ENCODE measurements around the gene SSU72.

Gene SSU72

DNA sequence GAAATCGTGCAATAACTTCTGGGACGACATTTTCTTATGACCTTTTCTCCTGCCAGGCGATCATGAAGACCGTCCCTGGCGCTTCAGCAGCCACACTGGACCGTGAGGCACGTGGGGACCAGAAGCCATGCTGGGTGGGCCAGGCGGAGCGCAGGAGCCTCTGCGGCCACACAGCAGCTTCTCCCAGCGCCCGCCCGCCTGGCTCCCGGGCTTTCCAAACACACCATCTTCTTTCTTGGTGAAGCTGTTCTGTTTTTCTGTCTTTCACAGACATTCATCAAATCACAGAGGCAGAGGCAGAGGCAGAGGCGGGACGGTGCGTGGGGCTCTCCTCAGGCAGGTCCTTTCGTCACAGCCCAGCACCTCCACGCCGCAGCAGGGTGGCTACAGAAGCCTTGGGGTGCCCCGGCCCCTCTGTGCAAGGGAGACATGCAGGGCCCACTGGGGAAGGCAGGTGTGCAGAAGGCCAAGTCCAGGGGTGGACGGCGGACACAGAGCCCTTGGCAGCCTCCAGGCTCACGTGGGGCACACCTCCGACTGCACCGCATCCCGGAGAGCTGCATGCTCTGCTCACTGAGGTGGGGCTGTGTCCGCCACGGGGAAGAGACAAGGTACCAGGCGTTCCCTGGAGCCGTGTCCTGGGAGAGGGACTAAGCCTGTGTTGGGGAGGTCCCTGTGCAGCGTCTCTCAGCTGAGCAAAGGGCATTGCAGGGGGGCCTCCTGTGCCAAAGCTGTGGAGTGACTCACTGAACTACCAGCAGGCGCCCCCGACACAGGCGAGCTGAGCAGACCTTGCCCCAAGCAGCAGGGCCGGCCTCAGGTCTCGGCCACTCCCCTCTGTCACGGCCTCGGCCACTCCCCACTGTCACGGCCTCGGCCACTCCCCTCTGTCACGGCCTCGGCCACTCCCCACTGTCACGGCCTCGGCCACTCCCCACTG is 31.6 kb downstream of the SSU72 start:
- peaks cover 0 to 53% (median 20%) of the 10 kb centered on the region in 4 experiments for H3K36me3 ChIP-seq (ENCODE audit: control insufficient read depth in 4 of 4, insufficient read depth in 4 of 4, low read length in 3 of 4)
- ChIA-PET CTCF (interaction anchor here (1.0 to 2.5 kb wide), 3 partner anchors 8 to 39 kb away, joined by 3 to 8 read pairs (median 4); no protein-coding TSS in a partner anchor), POLR2A (no interaction called here)
- DNase-seq: peak in 1 of 3 donors; percentile 30
- H3K4me3 ChIP-seq (ENCODE audit: control insufficient read depth in 1 of 7, extremely low read depth in 1 of 7, insufficient read depth in 4 of 7, low read depth in 2 of 7, low read length in 6 of 7): no peak overlapping the region
- H3K27ac ChIP-seq (ENCODE audit: insufficient read depth in 1 of 2, low read depth in 1 of 2, low read length in 2 of 2, poor library complexity in 1 of 2, severe bottlenecking in 2 of 2): no peak overlapping the region
- no peaks in the 10 kb centered on the region for H3K9me3 ChIP-seq (ENCODE audit: control extremely low read depth in 1 of 5, control insufficient read depth in 4 of 5, insufficient read depth in 2 of 5, low read depth in 1 of 5, low read length in 4 of 5)
- 94% methylated on average over 43 of the region's 45 CpGs for WGBS (ENCODE audit: insufficient coverage)
- H3K4me1 ChIP-seq (ENCODE audit: control extremely low read depth in 1 of 4, control insufficient read depth in 4 of 4, insufficient read depth in 4 of 4, low read length in 3 of 4): peaks cover 0 to 11% (median 4%) of the 10 kb centered on the region in 4 experiments
- H3K27me3 ChIP-seq (replicated peaks in 2 of 5; ENCODE audit: control insufficient read depth in 4 of 5, insufficient read depth in 5 of 5, low read length in 4 of 5): peaks cover 0 to 6% (median 0%) of the 10 kb centered on the region in 5 experiments

GRCh38 chr1:1541956-1542765 is 32.5 kb downstream of the SSU72 start:
- no peak for DNase-seq
- Histone ChIP-seq H3K9me3 (ENCODE audit: control extremely low read depth in 1 of 5, control insufficient read depth in 4 of 5, insufficient read depth in 2 of 5, low read depth in 1 of 5, low read length in 4 of 5) (no peaks in the 10 kb centered on the region), H3K27me3 (replicated peaks in 2 of 5; ENCODE audit: control insufficient read depth in 4 of 5, insufficient read depth in 5 of 5, low read length in 4 of 5) (peaks cover 0 to 6% (median 0%) of the 10 kb centered on the region in 5 experiments), H3K4me1 (ENCODE audit: control extremely low read depth in 1 of 4, control insufficient read depth in 4 of 4, insufficient read depth in 4 of 4, low read length in 3 of 4) (peaks cover 0 to 11% (median 4%) of the 10 kb centered on the region in 4 experiments), H3K27ac (ENCODE audit: insufficient read depth in 1 of 2, low read depth in 1 of 2, low read length in 2 of 2, poor library complexity in 1 of 2, severe bottlenecking in 2 of 2) (no peak overlapping the region), H3K4me3 (ENCODE audit: control insufficient read depth in 1 of 7, extremely low read depth in 1 of 7, insufficient read depth in 4 of 7, low read depth in 2 of 7, low read length in 6 of 7) (no peak overlapping the region), H3K36me3 (ENCODE audit: control insufficient read depth in 4 of 4, insufficient read depth in 4 of 4, low read length in 3 of 4) (peaks cover 0 to 46% (median 19%) of the 10 kb centered on the region in 4 experiments)
- POLR2A ChIA-PET: no interaction called here
- 94% methylated on average over 35 of the region's 37 CpGs for WGBS (ENCODE audit: insufficient coverage)
- CTCF ChIA-PET: interaction anchor here (1.0 to 2.5 kb wide), 4 partner anchors 9 to 38 kb away, joined by 3 to 8 read pairs (median 4); no protein-coding TSS in a partner anchor

DNA sequence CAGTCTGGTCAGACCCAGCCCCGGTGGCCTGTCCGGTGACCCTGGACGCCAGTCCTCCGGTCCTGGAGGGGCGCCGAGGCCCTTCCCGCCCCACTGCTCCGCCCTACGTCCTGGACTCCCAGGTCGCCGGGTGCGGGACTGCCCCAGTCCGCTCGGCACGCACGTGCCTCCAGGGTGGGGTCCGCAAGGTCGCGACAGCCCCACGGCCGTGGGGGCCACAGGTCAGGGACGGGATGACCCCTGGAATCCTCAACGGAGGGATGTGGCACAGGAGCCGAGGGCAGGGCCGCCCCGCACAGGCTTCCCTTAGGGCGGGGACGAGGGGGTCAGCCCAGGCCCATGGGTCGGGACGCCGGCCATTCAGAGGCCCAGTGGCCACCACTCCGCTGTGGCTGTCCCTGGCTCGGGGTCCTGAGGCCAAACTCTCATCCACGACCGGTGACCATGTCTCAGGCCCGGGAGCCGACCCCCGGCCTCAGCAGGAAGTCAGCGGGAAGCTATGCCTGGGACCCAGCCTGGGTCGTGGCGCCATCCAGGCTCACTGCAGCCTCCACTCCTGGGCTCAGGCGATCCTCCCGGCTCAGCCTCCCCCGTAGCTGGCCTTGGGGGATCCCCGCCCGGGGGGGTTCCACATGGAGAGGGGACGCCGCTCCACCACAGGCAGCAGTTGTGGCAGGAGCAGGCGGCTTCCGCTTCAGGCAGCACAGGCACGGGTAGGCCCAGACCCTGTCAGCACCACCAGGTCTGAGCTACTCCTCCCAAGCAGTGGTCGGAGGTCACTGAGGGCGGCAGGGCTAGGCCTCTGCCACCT is 33.6 kb downstream of the SSU72 start:
- POLR2A ChIA-PET: no interaction called here
- Histone ChIP-seq H3K9me3 (ENCODE audit: control extremely low read depth in 1 of 5, control insufficient read depth in 4 of 5, insufficient read depth in 2 of 5, low read depth in 1 of 5, low read length in 4 of 5) (no peaks in the 10 kb centered on the region), H3K4me3 (ENCODE audit: control insufficient read depth in 1 of 7, extremely low read depth in 1 of 7, insufficient read depth in 4 of 7, low read depth in 2 of 7, low read length in 6 of 7) (peak overlapping the region in 4 of 7 experiments; percentile 28 to 56 (median 43)), H3K27me3 (replicated peaks in 2 of 5; ENCODE audit: control insufficient read depth in 4 of 5, insufficient read depth in 5 of 5, low read length in 4 of 5) (peaks cover 0 to 6% (median 0%) of the 10 kb centered on the region in 5 experiments), H3K4me1 (ENCODE audit: control extremely low read depth in 1 of 4, control insufficient read depth in 4 of 4, insufficient read depth in 4 of 4, low read length in 3 of 4) (peaks cover 0 to 11% (median 4%) of the 10 kb centered on the region in 4 experiments), H3K27ac (ENCODE audit: insufficient read depth in 1 of 2, low read depth in 1 of 2, low read length in 2 of 2, poor library complexity in 1 of 2, severe bottlenecking in 2 of 2) (no peak overlapping the region), H3K36me3 (ENCODE audit: control insufficient read depth in 4 of 4, insufficient read depth in 4 of 4, low read length in 3 of 4) (peaks cover 0 to 40% (median 19%) of the 10 kb centered on the region in 4 experiments)
- CTCF ChIA-PET: interaction anchor here (1.0 to 2.5 kb wide), 3 partner anchors 10 to 24 kb away, joined by 3 to 8 read pairs (median 4); no protein-coding TSS in a partner anchor
- no peak for DNase-seq
- WGBS (ENCODE audit: insufficient coverage): 84% methylated on average over 36 of the region's 53 CpGs

DNA sequence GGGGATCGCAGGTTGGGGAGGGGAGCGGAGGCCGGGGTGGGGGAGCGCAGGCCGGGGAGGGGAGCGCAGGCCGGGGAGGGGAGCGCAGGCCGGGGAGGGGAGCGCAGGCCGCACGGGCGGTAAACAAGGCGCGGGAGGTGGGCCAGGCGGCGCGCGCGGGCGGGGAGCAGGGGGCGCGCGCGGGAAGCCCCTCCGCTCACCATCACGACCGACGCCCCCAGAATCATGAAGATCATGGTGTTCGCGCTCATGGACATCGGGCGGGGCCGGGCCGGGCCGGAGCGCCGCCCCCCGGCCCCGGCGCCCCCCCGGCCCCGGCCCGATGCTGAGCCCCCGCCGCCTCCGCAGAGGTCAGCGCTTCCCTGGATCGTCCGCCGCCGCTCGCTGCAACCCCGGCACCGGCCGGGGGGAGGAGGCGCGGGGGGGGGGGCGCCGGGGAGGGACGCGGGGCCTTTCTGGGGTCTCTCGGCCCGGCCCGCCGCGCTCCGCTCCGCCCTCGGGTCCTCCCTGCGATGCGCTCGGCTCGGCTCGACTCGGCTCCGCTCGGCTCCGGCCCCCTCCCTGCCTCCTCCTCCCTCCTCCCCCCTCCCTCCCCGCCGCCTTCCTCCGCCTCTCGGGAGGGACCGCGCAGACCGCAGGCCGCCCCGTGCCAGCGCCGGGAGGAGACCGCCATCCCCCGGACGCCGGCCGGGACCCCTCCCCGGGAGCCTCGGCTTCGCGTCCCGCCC is 34.4 kb downstream of the SSU72 start, which contains the start of gene TMEM240:
Gene TMEM240 (minus strand): TSS at position 535 of the 728 bp plus-strand sequence. CDS start 278 bp downstream, at position 257.
- WGBS (ENCODE audit: insufficient coverage): under 1% methylated on average over 63 of the region's 100 CpGs
- CTCF ChIA-PET: interaction anchor here (1.5 kb wide), 1 partner anchor 10 kb away, joined by 3 read pairs; no protein-coding TSS in a partner anchor
- peak within 1 kb of the TSS in 4 of 7 experiments; percentile 28 to 64 (median 44) for H3K4me3 ChIP-seq (ENCODE audit: control insufficient read depth in 1 of 7, extremely low read depth in 1 of 7, insufficient read depth in 4 of 7, low read depth in 2 of 7, low read length in 6 of 7)
- H3K27me3 ChIP-seq (replicated peaks in 2 of 5; ENCODE audit: control insufficient read depth in 4 of 5, insufficient read depth in 5 of 5, low read length in 4 of 5): peaks cover 0 to 6% (median 0%) of the 10 kb centered on the region in 5 experiments
- H3K27ac ChIP-seq (ENCODE audit: insufficient read depth in 1 of 2, low read depth in 1 of 2, low read length in 2 of 2, poor library complexity in 1 of 2, severe bottlenecking in 2 of 2): no peak within 1 kb of the TSS
- no peaks in the 10 kb centered on the region for H3K9me3 ChIP-seq (ENCODE audit: control extremely low read depth in 1 of 5, control insufficient read depth in 4 of 5, insufficient read depth in 2 of 5, low read depth in 1 of 5, low read length in 4 of 5)
- peaks cover 0 to 11% (median 4%) of the 10 kb centered on the region in 4 experiments for H3K4me1 ChIP-seq (ENCODE audit: control extremely low read depth in 1 of 4, control insufficient read depth in 4 of 4, insufficient read depth in 4 of 4, low read length in 3 of 4)
- POLR2A ChIA-PET: no interaction called here
- DNase-seq: peak; percentile 57 to 77 (median 69)
- peaks cover 0 to 36% (median 21%) of the 10 kb centered on the region in 4 experiments for H3K36me3 ChIP-seq (ENCODE audit: control insufficient read depth in 4 of 4, insufficient read depth in 4 of 4, low read length in 3 of 4)

DNA sequence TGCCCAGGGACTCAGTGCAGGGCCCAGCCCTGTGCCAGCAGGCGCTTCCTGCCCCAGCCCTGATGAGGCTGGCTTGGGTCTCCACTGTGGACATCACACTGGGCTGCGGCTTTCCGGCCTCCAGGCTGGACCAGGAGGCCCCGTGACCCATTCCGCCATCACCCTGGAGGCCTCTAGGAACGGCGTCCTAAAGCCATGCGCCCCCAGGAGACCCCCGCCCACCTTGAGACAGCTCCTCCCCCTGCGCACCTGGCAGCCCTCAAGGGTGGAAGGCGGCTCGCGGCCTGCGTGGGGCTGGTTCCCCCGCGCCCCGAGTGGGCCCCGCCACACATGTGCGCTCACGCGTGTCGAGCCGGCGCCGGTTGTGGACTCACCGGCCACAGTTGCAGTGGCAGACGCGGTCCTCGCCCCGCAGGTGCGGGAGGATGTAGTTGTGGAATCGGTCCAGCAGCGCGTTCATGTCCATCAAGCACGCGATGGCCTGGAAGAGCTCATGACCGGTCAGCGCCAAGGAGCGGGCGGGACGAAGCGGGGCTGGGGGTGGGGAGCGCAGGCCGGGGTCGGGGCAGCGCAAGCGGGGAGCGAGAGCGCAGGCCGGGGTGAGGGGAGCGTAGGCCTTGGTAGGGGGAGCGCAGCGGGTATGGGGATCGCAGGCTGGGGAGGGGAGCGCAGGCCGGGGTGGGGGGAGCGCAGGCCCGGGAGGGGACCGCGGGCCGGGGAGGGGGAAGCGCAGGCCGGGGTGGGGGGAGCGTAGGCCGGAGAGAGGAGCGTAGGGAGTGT is 35.2 kb downstream of the SSU72 start:
- ChIA-PET POLR2A (no interaction called here), CTCF (interaction anchor here (1.5 kb wide), 1 partner anchor 9 kb away, joined by 3 read pairs; no protein-coding TSS in a partner anchor)
- peak in 2 of 3 donors; percentile 32 to 45 for DNase-seq
- H3K9me3 ChIP-seq (ENCODE audit: control extremely low read depth in 1 of 5, control insufficient read depth in 4 of 5, insufficient read depth in 2 of 5, low read depth in 1 of 5, low read length in 4 of 5): no peaks in the 10 kb centered on the region
- 29% methylated on average over 33 of the region's 66 CpGs for WGBS (ENCODE audit: insufficient coverage)
- H3K27me3 ChIP-seq (replicated peaks in 2 of 5; ENCODE audit: control insufficient read depth in 4 of 5, insufficient read depth in 5 of 5, low read length in 4 of 5): peaks cover 0 to 6% (median 0%) of the 10 kb centered on the region in 5 experiments
- H3K4me3 ChIP-seq (ENCODE audit: control insufficient read depth in 1 of 7, extremely low read depth in 1 of 7, insufficient read depth in 4 of 7, low read depth in 2 of 7, low read length in 6 of 7): peak overlapping the region in 3 of 7 experiments; percentile 42 to 64 (median 46)
- peaks cover 0 to 35% (median 20%) of the 10 kb centered on the region in 4 experiments for H3K36me3 ChIP-seq (ENCODE audit: control insufficient read depth in 4 of 4, insufficient read depth in 4 of 4, low read length in 3 of 4)
- H3K4me1 ChIP-seq (ENCODE audit: control extremely low read depth in 1 of 4, control insufficient read depth in 4 of 4, insufficient read depth in 4 of 4, low read length in 3 of 4): peaks cover 0 to 11% (median 4%) of the 10 kb centered on the region in 4 experiments
- no peak overlapping the region for H3K27ac ChIP-seq (ENCODE audit: insufficient read depth in 1 of 2, low read depth in 1 of 2, low read length in 2 of 2, poor library complexity in 1 of 2, severe bottlenecking in 2 of 2)
